Esophagus muscularis mucosa (tissue), 4 donors: ENCODE data around the gene PDZK1IP1. TPM values are rescaled to one million over a fixed set of nuclear protein-coding genes. Genes with fewer than 3 reads are reported as not detected.
"Not testable (repeated sequence)": the region's sequence is repeated elsewhere in the genome, so short reads cannot be mapped to it uniquely, and the experiment has no call there.

Experiments used
- DNase-seq: peaks from one replicate; pipeline ENCODE4 v3.0.0-alpha.2; 2017; ENCODE audit errors: extremely low spot score
- H3K27ac ChIP-seq, 4 donors: fragments of 200-600 bp; sonication (generic); replicated peaks in 1 of 4; 1 replicate in 3 of 4; 2 replicates in 1 of 4; pipeline ENCODE4 v1.5.1; 2016 to 2019; ENCODE audit warnings: mild to moderate bottlenecking in 1 of 4
- H3K27me3 ChIP-seq, 4 donors: fragments of 200-600 bp; sonication (generic); one replicate each; pipeline versions ENCODE4 v1.5.1 to v1.6.0; 2016 to 2019
- H3K36me3 ChIP-seq, 4 donors: fragments of 200-600 bp; sonication (generic); one replicate each; pipeline ENCODE4 v1.5.1; 2016 to 2019
- H3K4me1 ChIP-seq, 4 donors: fragments of 200-600 bp; sonication (generic); one replicate each; pipeline ENCODE4 v1.5.1; 2016 to 2019
- H3K4me3 ChIP-seq, 4 donors: fragments of 200-600 bp; sonication (generic); 1 replicate in 2 of 4; 2 replicates in 2 of 4; pipeline ENCODE4 v1.5.1; 2016 to 2019; ENCODE audit warnings: mild to moderate bottlenecking in 4 of 4, moderate library complexity in 1 of 4
- H3K9me3 ChIP-seq, 4 donors: fragments of 200-600 bp; sonication (generic); 1 replicate in 3 of 4; 2 replicates in 1 of 4; pipeline ENCODE4 v1.5.1; 2016 to 2019
- EP300 ChIP-seq: sonication (generic); formaldehyde crosslinking; IDR thresholded peaks from one replicate; pipeline ENCODE4 v1.6.1; 2017; ENCODE audit warnings: antibody characterized with exemption
- POLR2A ChIP-seq: fragments of 450-650 bp; IDR thresholded peaks from one replicate; pipeline ENCODE4 v1.6.1; 2017; ENCODE audit warnings: antibody characterized with exemption, moderate library complexity, mild to moderate bottlenecking, low read depth
- POLR2AphosphoS5 ChIP-seq, 2 donors: sonication (generic); formaldehyde crosslinking; IDR thresholded peaks; one replicate each; pipeline ENCODE4 v1.6.1; 2017; ENCODE audit warnings: antibody characterized with exemption in 2 of 2
- WGBS: methylation state at CpG from one replicate; pipeline ENCODE4 v1.1.5; 2018; 5-methylcytosine and 5-hydroxymethylcytosine counted together
- intact Hi-C: fragments of 100-400 bp; cut with DNase I; formaldehyde crosslinking; loops from one replicate; pipeline ENCODE4 v1.15.1; 2023
- total RNA-seq, 4 donors: library from RNA; depleted of rRNA; stranded (reverse); fragments of >200 nt; gene quantifications; one replicate each; pipeline versions ENCODE4 v1.1.0 to v1.2.1, GENCODE V29; 2016
- TF ChIP-seq, protein P1 (sequence below), 3 experiments: fragments of 200-600 bp in 2 of 3; fragments of 450-650 bp in 1 of 3; sonication (generic) in 2 of 3; IDR thresholded peaks; one replicate each; pipeline ENCODE4 v1.5.1; 2017 to 2019; ENCODE audit warnings: antibody characterized with exemption in 3 of 3, mild to moderate bottlenecking in 2 of 3, moderate library complexity in 1 of 3

PDZK1IP1 gene
- total RNA-seq, 4 donors from 2014 or later: 1.8 TPM; not detected in 3

DNA sequence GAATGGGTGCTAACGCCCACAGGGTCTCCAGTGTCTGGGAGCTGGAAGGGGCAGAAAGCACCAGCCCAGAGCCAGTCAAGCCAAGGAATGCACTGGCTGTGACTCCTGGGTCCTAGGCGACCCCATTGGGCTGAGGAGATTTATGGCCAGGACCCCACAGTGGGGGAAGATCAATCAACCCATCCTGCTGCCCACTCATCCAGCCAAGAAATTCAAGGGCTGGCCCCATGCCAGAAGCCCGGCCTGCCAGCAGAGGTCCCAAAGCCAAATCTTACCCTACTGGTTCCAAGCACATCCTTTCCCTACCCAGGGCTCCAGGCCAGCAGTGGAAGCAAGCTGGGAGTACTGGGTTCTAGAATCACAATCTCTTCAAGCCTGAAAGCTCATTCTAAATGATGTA is 6.8 kb upstream of the PDZK1IP1 start:
- intact Hi-C loops: no loop called here
- Histone ChIP-seq H3K4me3 (no peak overlapping the region), H3K27ac (no peak overlapping the region), H3K9me3 (no peaks in the 10 kb centered on the region), H3K36me3 (no peaks in the 10 kb centered on the region), H3K4me1 (peaks cover 7 to 17% (median 14%) of the 10 kb centered on the region in 4 donors), H3K27me3 (peaks cover 0 to 57% (median 0%) of the 10 kb centered on the region in 4 donors)
- DNase-seq: no peak
- TF ChIP-seq, protein P1, sequence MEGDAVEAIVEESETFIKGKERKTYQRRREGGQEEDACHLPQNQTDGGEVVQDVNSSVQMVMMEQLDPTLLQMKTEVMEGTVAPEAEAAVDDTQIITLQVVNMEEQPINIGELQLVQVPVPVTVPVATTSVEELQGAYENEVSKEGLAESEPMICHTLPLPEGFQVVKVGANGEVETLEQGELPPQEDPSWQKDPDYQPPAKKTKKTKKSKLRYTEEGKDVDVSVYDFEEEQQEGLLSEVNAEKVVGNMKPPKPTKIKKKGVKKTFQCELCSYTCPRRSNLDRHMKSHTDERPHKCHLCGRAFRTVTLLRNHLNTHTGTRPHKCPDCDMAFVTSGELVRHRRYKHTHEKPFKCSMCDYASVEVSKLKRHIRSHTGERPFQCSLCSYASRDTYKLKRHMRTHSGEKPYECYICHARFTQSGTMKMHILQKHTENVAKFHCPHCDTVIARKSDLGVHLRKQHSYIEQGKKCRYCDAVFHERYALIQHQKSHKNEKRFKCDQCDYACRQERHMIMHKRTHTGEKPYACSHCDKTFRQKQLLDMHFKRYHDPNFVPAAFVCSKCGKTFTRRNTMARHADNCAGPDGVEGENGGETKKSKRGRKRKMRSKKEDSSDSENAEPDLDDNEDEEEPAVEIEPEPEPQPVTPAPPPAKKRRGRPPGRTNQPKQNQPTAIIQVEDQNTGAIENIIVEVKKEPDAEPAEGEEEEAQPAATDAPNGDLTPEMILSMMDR (IDR thresholded peaks at IDR 0.05): no peak
- no peak for TF ChIP-seq POLR2AphosphoS5 (IDR thresholded peaks at IDR 0.05)
- TF ChIP-seq EP300: no peak
- TF ChIP-seq POLR2A: no peak
- WGBS: 51% methylated on average over 3 of the region's 3 CpGs

DNA sequence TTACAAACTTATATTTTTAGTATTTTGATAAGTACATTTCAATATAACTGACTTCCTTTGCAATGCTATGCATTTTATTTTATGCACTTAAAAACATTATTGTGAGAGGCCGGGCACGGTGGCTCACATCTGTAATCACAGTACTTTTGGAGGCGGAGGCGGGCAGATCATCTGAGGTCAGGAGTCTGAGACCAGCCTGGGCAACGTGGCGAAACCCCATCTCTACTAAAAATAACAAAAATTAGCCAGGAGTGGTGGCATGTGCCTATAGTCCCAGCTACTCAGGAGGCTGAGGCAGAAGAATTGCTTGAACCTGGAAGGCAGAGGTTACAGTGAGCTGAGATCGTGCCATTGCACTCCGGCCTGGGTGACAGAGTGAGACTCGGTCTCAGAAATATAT is 6.1 kb upstream of the PDZK1IP1 start:
- Histone ChIP-seq H3K4me1 (peaks cover 7 to 21% (median 18%) of the 10 kb centered on the region in 4 donors), H3K27me3 (peaks cover 0 to 57% (median 0%) of the 10 kb centered on the region in 4 donors)
- 87% methylated on average over 9 of the region's 9 CpGs for WGBS
- intact Hi-C loops, H3K9me3 ChIP-seq, H3K4me3 ChIP-seq, H3K27ac ChIP-seq, DNase-seq, H3K36me3 ChIP-seq: not testable (repeated sequence)

DNA sequence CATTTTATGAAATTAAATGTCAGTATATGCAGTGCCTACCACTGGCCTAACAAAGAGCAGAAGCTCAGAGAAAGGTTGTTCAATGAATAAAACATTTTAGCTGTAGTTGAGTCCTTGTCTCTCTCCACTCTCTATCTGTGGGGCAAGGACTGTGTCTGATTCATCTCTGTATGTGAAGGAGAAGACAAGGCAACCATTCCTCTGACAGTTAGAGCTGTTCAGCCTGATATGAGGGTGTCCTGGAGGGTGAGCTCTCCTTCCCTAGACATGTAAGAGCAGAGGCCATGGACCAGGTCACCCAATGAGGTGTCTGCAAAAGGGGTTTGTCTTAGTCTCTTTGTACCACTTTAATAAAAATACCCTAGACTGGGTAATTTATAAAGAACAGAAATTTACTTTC is 4.5 kb upstream of the PDZK1IP1 start:
- no peak for DNase-seq
- intact Hi-C loops: loop anchor here (5.0 kb wide), 2 partner anchors 68 to 228 kb away; no protein-coding TSS in a partner anchor

DNA sequence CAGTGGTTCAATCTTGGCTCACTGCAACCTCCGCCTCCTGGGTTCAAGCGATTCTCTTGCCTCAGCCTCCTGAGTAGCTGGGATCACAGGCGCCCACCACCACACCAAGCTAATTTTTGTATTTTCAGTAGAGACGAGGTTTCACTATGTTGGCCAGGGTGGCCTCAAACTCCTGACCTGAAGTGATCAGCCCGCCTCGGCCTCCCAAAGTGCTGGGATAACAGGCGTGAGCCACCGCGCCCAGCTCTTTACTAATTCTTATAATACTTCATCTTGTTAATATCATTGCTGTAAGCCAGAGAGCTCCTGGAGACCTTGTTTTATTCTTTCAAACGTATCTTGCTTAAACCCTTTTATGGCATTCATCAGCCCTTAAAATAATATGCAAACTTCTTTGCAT is 3.7 kb upstream of the PDZK1IP1 start:
- Histone ChIP-seq H3K27me3 (peaks cover 0 to 48% (median 0%) of the 10 kb centered on the region in 4 donors), H3K4me1 (peaks cover 10 to 38% (median 33%) of the 10 kb centered on the region in 4 donors)
- not testable (repeated sequence) for H3K4me3 ChIP-seq, H3K9me3 ChIP-seq, H3K27ac ChIP-seq, H3K36me3 ChIP-seq, DNase-seq
- intact Hi-C loops: loop anchor here (5.0 kb wide), 2 partner anchors 69 to 229 kb away; no protein-coding TSS in a partner anchor
- 88% methylated on average over 10 of the region's 10 CpGs for whole genome bisulfite sequencing

More for the DNA sequence above, 4.5 kb upstream of the PDZK1IP1 start:
- TF ChIP-seq POLR2AphosphoS5 (IDR thresholded peaks at IDR 0.05) (no peak), EP300 (no peak), POLR2A (no peak)
- TF ChIP-seq, protein P1 (IDR thresholded peaks at IDR 0.05): no peak
- H3K27me3 ChIP-seq: peaks cover 0 to 56% (median 0%) of the 10 kb centered on the region in 4 donors
- no peaks in the 10 kb centered on the region for H3K9me3 ChIP-seq
- H3K4me1 ChIP-seq: peaks cover 10 to 38% (median 33%) of the 10 kb centered on the region in 4 donors
- no peaks in the 10 kb centered on the region for H3K36me3 ChIP-seq
- H3K4me3 ChIP-seq: no peak overlapping the region
- H3K27ac ChIP-seq: no peak overlapping the region

DNA sequence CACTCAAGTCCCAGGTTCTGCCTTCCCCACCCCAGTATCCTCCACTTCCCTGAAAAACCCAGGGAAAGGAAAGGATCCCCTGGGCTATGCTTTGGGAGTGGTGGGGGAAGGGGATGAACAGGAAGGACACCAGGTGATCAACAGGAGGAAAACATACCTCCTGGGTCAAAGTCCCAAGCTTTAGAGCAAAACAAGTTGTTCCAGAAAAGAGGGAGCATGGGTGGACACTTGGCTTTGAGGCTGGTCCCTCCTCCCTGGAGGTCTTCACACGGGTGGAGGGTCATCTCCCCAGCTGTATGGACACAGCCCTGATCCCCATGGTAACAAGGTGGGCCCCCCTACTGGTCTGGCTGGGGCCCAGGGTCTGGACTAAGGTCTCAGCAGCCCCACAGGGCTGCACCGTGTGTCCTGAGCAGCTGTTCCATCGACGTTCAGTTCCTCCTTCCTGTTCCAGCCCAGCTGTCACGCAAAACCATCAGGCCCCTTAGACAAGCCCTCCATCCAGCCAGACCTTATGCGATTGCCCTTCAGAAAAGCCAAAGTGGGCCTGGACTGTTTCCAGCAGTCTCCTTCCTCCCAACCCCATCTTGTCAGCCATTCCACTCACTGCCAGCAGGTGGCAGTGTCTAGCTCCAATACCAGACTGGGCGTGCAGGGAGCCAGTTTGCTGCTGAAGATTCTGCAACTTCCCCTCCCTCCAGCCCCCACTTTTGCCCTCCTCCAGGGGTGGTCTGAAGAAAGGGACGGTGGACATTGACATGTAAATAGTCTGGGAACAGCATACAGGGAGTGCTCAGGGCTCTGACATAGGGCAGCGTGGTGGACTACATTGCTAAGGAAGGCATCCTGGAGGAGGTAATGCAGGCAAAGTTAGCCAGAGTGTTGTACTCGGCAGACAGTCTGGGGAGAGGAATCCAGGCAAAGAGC is 2.9 kb upstream of the PDZK1IP1 start:
- Histone ChIP-seq H3K27ac (no peak overlapping the region), H3K4me1 (peaks cover 10 to 38% (median 33%) of the 10 kb centered on the region in 4 donors), H3K36me3 (no peaks in the 10 kb centered on the region), H3K9me3 (no peaks in the 10 kb centered on the region), H3K4me3 (no peak overlapping the region), H3K27me3 (peaks cover 0 to 40% (median 0%) of the 10 kb centered on the region in 4 donors)
- TF ChIP-seq POLR2AphosphoS5 (IDR thresholded peaks at IDR 0.05): peak in 1 of 2 donors; percentile 39
- TF ChIP-seq POLR2A: no peak
- TF ChIP-seq, protein P1 (IDR thresholded peaks at IDR 0.05): peak; percentile 85 to 95 (median 89)
- intact Hi-C loops: loop anchor here (5.0 kb wide), 2 partner anchors 70 to 230 kb away; no protein-coding TSS in a partner anchor
- DNase-seq: no peak
- 15% methylated on average over 10 of the region's 10 CpGs for WGBS
